ENCODE data around the gene DNM3. TPM values are rescaled to one million over a fixed set of nuclear protein-coding genes. Genes with fewer than 3 reads are reported as not detected.

Gene DNM3
- total and polyA plus RNA-seq, 9 of the 15 experiments (the other 6 are each of a cell fraction or from before 2014, with no cell fraction given), result 0.08 to 0.36 (median 0.22) TPM; not detected in 1

DNA sequence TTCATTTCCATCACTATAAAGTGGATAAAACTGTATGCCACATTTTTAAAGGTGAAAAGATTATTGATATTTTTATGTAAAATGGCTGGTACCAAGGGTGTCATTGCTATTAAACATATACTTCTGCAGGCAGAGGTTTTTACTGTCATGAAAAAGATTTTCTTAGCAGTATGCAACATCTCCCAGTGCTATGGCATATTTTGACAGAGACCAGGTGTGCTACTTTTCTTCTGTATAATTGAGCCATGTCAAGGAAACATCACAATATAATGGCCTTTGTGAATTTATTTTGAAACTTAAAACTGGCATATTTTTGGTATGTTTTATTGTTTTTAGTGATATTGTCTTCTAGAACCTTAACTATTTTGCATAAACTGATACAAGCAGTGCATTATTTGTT, 362.6 kb downstream of the DNM3 start:
- ATAC-seq (no peak), DNase-seq (ENCODE audit: extremely low read depth in 1 of 4, low spot score in 3 of 4) (no peak), FAIRE-seq (no peak)
- Histone ChIP-seq H3K4me2 (ENCODE audit: insufficient read depth, low read length) (no peak overlapping the region), H3K36me3 (ENCODE audit: control insufficient read depth, insufficient read depth, low read length) (no peaks in the 10 kb centered on the region), H2AFZ (ENCODE audit: low read depth, low read length) (no peak overlapping the region), H3K9me1 (ENCODE audit: control insufficient read depth, insufficient read depth, low read length) (no peaks in the 10 kb centered on the region), H3K4me3 (no peak overlapping the region), H3K9me3 (replicated peaks; ENCODE audit: control insufficient read depth, insufficient read depth, low read depth, low read length) (no peaks in the 10 kb centered on the region), H3K27me3 (ENCODE audit: control insufficient read depth in 2 of 2, insufficient read depth in 2 of 2, low read length in 2 of 2) (no peaks in the 10 kb centered on the region), H3K27ac (ENCODE audit: extremely low read depth, low read depth, low read length) (no peak overlapping the region), H3K9ac (ENCODE audit: insufficient read depth in 1 of 2, low read depth in 2 of 2, low read length in 2 of 2) (no peak overlapping the region), H4K20me1 (replicated peaks; ENCODE audit: control insufficient read depth, insufficient read depth, low read length) (no peaks in the 10 kb centered on the region), H3K79me2 (ENCODE audit: control insufficient read depth, insufficient read depth, low read length) (no peaks in the 10 kb centered on the region), H3K4me1 (replicated peaks in 1 of 2; ENCODE audit: control insufficient read depth in 2 of 2, insufficient read depth in 2 of 2, low read length in 2 of 2) (no peaks in the 10 kb centered on the region)
- BruUV-seq (replicated peaks), result no TSS peak
- in situ Hi-C loops (cut with MboI), result no loop called here
- ChIA-PET POLR2A (no interaction called here), CTCF (ENCODE audit: low intra/inter-chr PET ratio) (no interaction called here)
- TF ChIP-seq, protein P1, sequence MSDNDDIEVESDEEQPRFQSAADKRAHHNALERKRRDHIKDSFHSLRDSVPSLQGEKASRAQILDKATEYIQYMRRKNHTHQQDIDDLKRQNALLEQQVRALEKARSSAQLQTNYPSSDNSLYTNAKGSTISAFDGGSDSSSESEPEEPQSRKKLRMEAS (CRISPR knock-in tag; IDR thresholded peaks at IDR 0.05), result no peak
- TF ChIP-seq L3MBTL2 (IDR thresholded peaks at IDR 0.05), result no peak
- TF ChIP-seq ZNF699 (CRISPR knock-in tag; IDR thresholded peaks at IDR 0.05; ENCODE audit: insufficient replicate concordance), result no peak
- no peak for TF ChIP-seq ESRRA (IDR thresholded peaks at IDR 0.05; ENCODE audit: borderline replicate concordance, low read depth)
- no peak for TF ChIP-seq NELFE (IDR thresholded peaks at IDR 0.05; ENCODE audit: insufficient read depth, insufficient read length)
- TF ChIP-seq, protein P2, sequence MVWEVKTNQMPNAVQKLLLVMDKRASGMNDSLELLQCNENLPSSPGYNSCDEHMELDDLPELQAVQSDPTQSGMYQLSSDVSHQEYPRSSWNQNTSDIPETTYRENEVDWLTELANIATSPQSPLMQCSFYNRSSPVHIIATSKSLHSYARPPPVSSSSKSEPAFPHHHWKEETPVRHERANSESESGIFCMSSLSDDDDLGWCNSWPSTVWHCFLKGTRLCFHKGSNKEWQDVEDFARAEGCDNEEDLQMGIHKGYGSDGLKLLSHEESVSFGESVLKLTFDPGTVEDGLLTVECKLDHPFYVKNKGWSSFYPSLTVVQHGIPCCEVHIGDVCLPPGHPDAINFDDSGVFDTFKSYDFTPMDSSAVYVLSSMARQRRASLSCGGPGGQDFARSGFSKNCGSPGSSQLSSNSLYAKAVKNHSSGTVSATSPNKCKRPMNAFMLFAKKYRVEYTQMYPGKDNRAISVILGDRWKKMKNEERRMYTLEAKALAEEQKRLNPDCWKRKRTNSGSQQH (CRISPR knock-in tag; IDR thresholded peaks at IDR 0.05), result no peak
- no peak for TF ChIP-seq RHOXF2B (CRISPR knock-in tag; conservative IDR thresholded peaks at IDR 0.05)
- no peak for TF ChIP-seq DNMT1 (IDR thresholded peaks at IDR 0.05)
- TF ChIP-seq, protein P3, sequence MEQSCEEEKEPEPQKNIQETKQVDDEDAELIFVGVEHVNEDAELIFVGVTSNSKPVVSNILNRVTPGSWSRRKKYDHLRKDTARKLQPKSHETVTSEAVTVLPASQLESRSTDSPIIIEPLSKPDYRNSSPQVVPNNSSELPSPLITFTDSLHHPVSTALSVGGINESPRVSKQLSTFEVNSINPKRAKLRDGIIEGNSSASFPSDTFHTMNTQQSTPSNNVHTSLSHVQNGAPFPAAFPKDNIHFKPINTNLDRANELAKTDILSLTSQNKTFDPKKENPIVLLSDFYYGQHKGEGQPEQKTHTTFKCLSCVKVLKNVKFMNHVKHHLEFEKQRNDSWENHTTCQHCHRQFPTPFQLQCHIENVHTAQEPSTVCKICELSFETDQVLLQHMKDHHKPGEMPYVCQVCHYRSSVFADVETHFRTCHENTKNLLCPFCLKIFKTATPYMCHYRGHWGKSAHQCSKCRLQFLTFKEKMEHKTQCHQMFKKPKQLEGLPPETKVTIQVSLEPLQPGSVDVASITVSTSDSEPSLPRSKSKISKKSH (CRISPR knock-in tag; IDR thresholded peaks at IDR 0.05), result no peak
- TF ChIP-seq, protein P4, sequence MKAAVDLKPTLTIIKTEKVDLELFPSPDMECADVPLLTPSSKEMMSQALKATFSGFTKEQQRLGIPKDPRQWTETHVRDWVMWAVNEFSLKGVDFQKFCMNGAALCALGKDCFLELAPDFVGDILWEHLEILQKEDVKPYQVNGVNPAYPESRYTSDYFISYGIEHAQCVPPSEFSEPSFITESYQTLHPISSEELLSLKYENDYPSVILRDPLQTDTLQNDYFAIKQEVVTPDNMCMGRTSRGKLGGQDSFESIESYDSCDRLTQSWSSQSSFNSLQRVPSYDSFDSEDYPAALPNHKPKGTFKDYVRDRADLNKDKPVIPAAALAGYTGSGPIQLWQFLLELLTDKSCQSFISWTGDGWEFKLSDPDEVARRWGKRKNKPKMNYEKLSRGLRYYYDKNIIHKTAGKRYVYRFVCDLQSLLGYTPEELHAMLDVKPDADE (conservative IDR thresholded peaks at IDR 0.05; ENCODE audit: control insufficient read depth, low read depth, low read length), result no peak
- TF ChIP-seq SRSF3 (IDR thresholded peaks at IDR 0.05; ENCODE audit: insufficient read depth, low read length), result no peak
- no peak for TF ChIP-seq JUN (IDR thresholded peaks at IDR 0.05; ENCODE audit: borderline replicate concordance, low read depth, low read length)
- no peak for TF ChIP-seq JUN (CRISPR knock-in tag; IDR thresholded peaks at IDR 0.05; ENCODE audit: borderline replicate concordance)
- intact Hi-C loops (cut with micrococcal nuclease), result no loop called here
